ENCODE data around the gene RASA3.

DNA sequence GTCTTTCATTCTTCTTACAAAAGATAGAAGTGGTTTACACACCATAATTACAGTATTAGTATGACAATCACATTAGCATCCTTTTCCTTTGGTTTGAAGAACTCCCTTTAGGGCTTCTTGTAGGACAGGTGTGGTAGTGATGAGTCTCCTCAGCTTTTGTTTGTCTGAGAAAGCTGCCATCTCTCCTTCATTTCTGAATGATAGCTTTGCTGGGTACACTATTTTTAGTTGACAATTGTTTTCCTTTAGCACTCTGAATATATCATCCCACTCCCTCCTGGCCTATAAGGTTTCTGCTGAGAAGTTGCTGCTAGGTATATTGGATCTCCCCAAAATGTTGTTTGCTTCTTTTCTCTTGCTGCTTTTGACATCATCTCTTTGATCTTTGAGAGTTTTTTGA lies 39.3 kb downstream of the RASA3 start:
- TF ChIP-seq POLR2A (IDR thresholded peaks at IDR 0.05; ENCODE audit: low read depth, low read length) (no peak), FOS (IDR thresholded peaks at IDR 0.05; ENCODE audit: low read depth, low read length) (no peak), RAD21 (IDR thresholded peaks at IDR 0.05; ENCODE audit: low read length) (no peak), NFE2L2 (IDR thresholded peaks at IDR 0.05; ENCODE audit: low read depth, low read length) (no peak), CEBPB (IDR thresholded peaks at IDR 0.05; ENCODE audit: low read depth, low read length) (no peak), MAZ (IDR thresholded peaks at IDR 0.05; ENCODE audit: borderline replicate concordance, low read depth, low read length) (no peak), MXI1 (IDR thresholded peaks at IDR 0.05; ENCODE audit: borderline replicate concordance, low read depth, low read length) (no peak), RCOR1 (IDR thresholded peaks at IDR 0.05; ENCODE audit: insufficient replicate concordance, low read length) (no peak), BHLHE40 (IDR thresholded peaks at IDR 0.05; ENCODE audit: low read depth, low read length) (no peak)
- TF ChIP-seq, protein P1, sequence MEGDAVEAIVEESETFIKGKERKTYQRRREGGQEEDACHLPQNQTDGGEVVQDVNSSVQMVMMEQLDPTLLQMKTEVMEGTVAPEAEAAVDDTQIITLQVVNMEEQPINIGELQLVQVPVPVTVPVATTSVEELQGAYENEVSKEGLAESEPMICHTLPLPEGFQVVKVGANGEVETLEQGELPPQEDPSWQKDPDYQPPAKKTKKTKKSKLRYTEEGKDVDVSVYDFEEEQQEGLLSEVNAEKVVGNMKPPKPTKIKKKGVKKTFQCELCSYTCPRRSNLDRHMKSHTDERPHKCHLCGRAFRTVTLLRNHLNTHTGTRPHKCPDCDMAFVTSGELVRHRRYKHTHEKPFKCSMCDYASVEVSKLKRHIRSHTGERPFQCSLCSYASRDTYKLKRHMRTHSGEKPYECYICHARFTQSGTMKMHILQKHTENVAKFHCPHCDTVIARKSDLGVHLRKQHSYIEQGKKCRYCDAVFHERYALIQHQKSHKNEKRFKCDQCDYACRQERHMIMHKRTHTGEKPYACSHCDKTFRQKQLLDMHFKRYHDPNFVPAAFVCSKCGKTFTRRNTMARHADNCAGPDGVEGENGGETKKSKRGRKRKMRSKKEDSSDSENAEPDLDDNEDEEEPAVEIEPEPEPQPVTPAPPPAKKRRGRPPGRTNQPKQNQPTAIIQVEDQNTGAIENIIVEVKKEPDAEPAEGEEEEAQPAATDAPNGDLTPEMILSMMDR (conservative IDR thresholded peaks at IDR 0.05; ENCODE audit: low read depth, low read length), result no peak
- TF ChIP-seq, protein P2, sequence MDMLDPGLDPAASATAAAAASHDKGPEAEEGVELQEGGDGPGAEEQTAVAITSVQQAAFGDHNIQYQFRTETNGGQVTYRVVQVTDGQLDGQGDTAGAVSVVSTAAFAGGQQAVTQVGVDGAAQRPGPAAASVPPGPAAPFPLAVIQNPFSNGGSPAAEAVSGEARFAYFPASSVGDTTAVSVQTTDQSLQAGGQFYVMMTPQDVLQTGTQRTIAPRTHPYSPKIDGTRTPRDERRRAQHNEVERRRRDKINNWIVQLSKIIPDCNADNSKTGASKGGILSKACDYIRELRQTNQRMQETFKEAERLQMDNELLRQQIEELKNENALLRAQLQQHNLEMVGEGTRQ (IDR thresholded peaks at IDR 0.05; ENCODE audit: low read depth, low read length), result no peak

Data from IMR-90 (cell line).